PFSK-1 (cell line): ENCODE results near the gene SESN3.

Experiments
- FOXP2 ChIP-seq: optimal IDR thresholded peaks from 2 replicates; pipeline ENCODE3; 2011; ENCODE audit warnings: borderline replicate concordance, control low read depth, inconsistent platforms; ENCODE audit not compliant: insufficient read depth; ENCODE audit errors: extremely low read length, extremely low read depth
- POLR2AphosphoS5 ChIP-seq: IDR thresholded peaks from 2 replicates; pipeline ENCODE4 v1.6.1; 2012; ENCODE audit warnings: low read depth, mild to moderate bottlenecking, control low read depth, low read length, moderate library complexity
- REST ChIP-seq, 2 experiments: IDR thresholded peaks; 2 replicates each; pipeline versions ENCODE4 v1.6.1 to v1.8.0; 2011 to 2012; ENCODE audit warnings: low read depth in 2 of 2, low read length in 2 of 2, control low read depth in 1 of 2, inconsistent platforms in 1 of 2, mild to moderate bottlenecking in 1 of 2, moderate library complexity in 1 of 2; ENCODE audit not compliant: insufficient read depth in 1 of 2
- SIN3A ChIP-seq: IDR thresholded peaks from 2 replicates; pipeline ENCODE4 v1.6.1; 2012; ENCODE audit warnings: mild to moderate bottlenecking, low read length, moderate library complexity, borderline replicate concordance; ENCODE audit not compliant: insufficient read depth
- TAF1 ChIP-seq: IDR thresholded peaks from 2 replicates; pipeline ENCODE4 v1.6.1; 2012; ENCODE audit warnings: low read length, control low read depth, borderline replicate concordance; ENCODE audit not compliant: insufficient read depth

Gene SESN3

DNA sequence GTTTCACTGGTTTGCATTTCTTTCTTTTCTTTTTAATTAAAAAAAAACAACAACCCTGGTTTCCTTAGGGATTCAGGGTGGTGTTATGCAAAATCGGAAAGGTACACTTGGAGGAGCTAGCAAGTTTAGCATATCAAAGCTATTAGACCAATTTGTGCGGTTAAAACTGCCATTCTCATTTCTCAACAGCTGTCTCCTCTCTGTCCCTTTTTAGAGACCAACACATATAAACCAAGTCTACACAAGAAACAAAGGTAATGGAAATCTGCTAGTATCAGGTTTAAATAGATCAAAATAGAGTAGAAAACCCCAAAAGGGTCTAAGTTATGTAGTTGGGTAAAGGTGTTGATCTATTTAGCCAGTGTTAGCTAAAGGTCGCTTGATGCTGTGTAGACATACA is 1.7 kb upstream of the SESN3 start:
- TF ChIP-seq TAF1: no peak
- TF ChIP-seq REST (IDR thresholded peaks at IDR 0.05; ENCODE audit: insufficient read depth in 1 of 2, low read depth in 2 of 2, low read length in 2 of 2): no peak
- TF ChIP-seq FOXP2: no peak
- no peak for TF ChIP-seq SIN3A
- TF ChIP-seq POLR2AphosphoS5: no peak

GRCh38 chr11:95231881-95232605 is 1.0 kb upstream of the SESN3 start:
- no peak for TF ChIP-seq SIN3A
- TF ChIP-seq TAF1: no peak
- peak; percentile 22; the same call in 1 of the 2 replicates for TF ChIP-seq POLR2AphosphoS5
- no peak for TF ChIP-seq REST (IDR thresholded peaks at IDR 0.05; ENCODE audit: insufficient read depth in 1 of 2, low read depth in 2 of 2, low read length in 2 of 2)
- TF ChIP-seq FOXP2: no peak

DNA sequence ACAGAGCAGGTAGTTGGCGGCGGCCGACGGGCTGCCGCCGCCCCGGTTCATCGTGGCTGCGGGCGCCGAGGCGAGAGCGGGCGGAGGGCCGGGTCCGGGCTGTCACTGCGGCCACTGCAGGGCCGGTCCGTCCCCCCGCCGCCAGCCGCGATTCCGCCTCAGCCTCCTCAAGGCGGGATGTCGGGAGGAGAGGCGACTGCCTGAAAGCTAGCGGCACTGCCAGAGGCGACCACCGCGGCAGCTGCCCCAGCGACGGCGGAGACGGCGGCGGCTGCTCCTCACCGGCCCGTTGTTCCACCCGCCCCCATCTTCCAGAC is 234 bp downstream of the SESN3 start:
- TF ChIP-seq FOXP2: no peak
- 0 out of 2 replicates have a peak, but pooled peaks have one; percentile 8 for TF ChIP-seq SIN3A

DNA sequence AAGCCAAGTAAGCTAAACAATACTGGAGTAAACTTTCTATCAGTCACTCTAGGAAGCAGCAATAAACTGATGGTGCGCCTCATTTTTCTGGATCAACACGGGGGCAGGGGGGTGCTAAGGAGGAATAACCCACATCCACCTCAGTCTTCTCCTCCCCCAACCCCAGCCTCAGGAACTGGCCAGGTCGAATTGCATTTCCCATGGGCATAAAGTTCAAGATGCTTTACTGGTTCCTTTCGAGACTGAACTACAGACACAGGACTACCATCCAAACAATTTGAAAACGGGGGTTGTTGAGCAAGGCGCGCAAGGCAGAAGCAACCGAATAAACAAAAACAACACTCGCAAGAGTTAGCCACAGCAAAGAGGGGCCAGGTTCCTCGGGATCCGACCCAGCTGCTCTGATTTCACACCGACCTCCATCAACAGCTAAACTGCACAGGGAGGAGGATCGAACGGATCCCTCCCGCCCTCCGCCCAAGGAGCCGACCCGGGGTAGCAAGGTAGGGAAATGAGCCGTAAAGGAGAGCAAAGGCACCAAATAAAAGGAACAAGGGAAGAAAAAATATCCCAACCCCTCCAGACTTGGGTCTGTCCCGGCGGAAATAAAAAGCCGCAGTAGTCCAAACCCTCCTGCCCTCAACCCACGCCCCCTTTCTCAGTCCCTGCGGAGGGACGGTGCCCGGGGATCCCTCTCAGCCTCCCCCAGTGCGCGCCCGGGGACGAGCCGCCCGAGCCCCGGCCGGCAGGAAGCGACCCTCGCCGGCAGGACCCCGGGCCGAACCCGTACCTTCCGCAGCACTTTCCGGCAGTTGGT is 801 bp downstream of the SESN3 start:
- TF ChIP-seq FOXP2 (no peak), POLR2AphosphoS5 (no peak), REST (IDR thresholded peaks at IDR 0.05; ENCODE audit: insufficient read depth in 1 of 2, low read depth in 2 of 2, low read length in 2 of 2) (no peak), SIN3A (0 out of 2 replicates have a peak, but pooled peaks have one; percentile 21), TAF1 (no peak)

GRCh38 chr11:95229199-95229992 is 1.6 kb downstream of the SESN3 start:
- TF ChIP-seq FOXP2: no peak
- TF ChIP-seq SIN3A: peak; percentile 12; the same call in 1 of the 2 replicates
